ENCODE results near the gene GALNT5.
"Not testable (repeated sequence)": the region's sequence is repeated elsewhere in the genome, so short reads cannot be mapped to it uniquely, and the experiment has no call there.

Gene GALNT5

GRCh38 chr2:157324331-157324843 lies 66.9 kb downstream of the GALNT5 start:
- in situ Hi-C loops (cut with MboI; ENCODE audit: low sequenced_read_pairs) = loop anchor here (10.0 to 25.0 kb wide), 2 partner anchors 130 to 688 kb away; no protein-coding TSS in a partner anchor

- in situ Hi-C loops (cut with MboI; ENCODE audit: low sequenced_read_pairs) = loop anchor here (10.0 kb wide), 1 partner anchor 129 kb away; no protein-coding TSS in a partner anchor
Observed at GRCh38 chr2:157325786-157326185, 68.3 kb downstream of the GALNT5 start, which contains the start of gene ERMN. ERMN (minus strand) TSS chr2:157325824; CDS start chr2:157325642, 182 bp downstream.

- in situ Hi-C loops (cut with MboI; ENCODE audit: low sequenced_read_pairs) = loop anchor here (10.0 kb wide), 1 partner anchor 128 kb away; no protein-coding TSS in a partner anchor
Observed at GRCh38 chr2:157326698-157327097, 69.2 kb downstream of the GALNT5 start.

GRCh38 chr2:157327200-157327599 lies 69.7 kb downstream of the GALNT5 start:
- in situ Hi-C loops (cut with MboI; ENCODE audit: low sequenced_read_pairs) = loop anchor here (10.0 kb wide), 1 partner anchor 128 kb away; no protein-coding TSS in a partner anchor

GRCh38 chr2:157327621-157328500 lies 70.4 kb downstream of the GALNT5 start:
- in situ Hi-C loops (cut with MboI; ENCODE audit: low sequenced_read_pairs) = loop anchor here (10.0 kb wide), 1 partner anchor 127 kb away; no protein-coding TSS in a partner anchor

GRCh38 chr2:157329524-157329923 lies 72.0 kb downstream of the GALNT5 start:
- in situ Hi-C loops (cut with MboI; ENCODE audit: low sequenced_read_pairs) = loop anchor here (10.0 kb wide), 1 partner anchor 125 kb away; no protein-coding TSS in a partner anchor

GRCh38 chr2:157333304-157334047 lies 76.0 kb downstream of the GALNT5 start:
- in situ Hi-C loops (cut with MboI; ENCODE audit: low sequenced_read_pairs) = no loop called here

GRCh38 chr2:157334335-157334734 lies 76.8 kb downstream of the GALNT5 start:
- in situ Hi-C loops (cut with MboI; ENCODE audit: low sequenced_read_pairs) = no loop called here

GRCh38 chr2:157334797-157335196 lies 77.3 kb downstream of the GALNT5 start:
- in situ Hi-C loops (cut with MboI; ENCODE audit: low sequenced_read_pairs) = no loop called here

- in situ Hi-C loops (cut with MboI; ENCODE audit: low sequenced_read_pairs) = no loop called here
Observed at GRCh38 chr2:157336137-157337010, 78.9 kb downstream of the GALNT5 start.

- in situ Hi-C loops (cut with MboI; ENCODE audit: low sequenced_read_pairs) = no loop called here
Observed at GRCh38 chr2:157337978-157338377, 80.5 kb downstream of the GALNT5 start.

- in situ Hi-C loops (cut with MboI; ENCODE audit: low sequenced_read_pairs) = no loop called here
Observed at GRCh38 chr2:157339965-157340655, 82.6 kb downstream of the GALNT5 start.

GRCh38 chr2:157341381-157341780 lies 83.9 kb downstream of the GALNT5 start:
- in situ Hi-C loops (cut with MboI; ENCODE audit: low sequenced_read_pairs) = not testable (repeated sequence)

- in situ Hi-C loops (cut with MboI; ENCODE audit: low sequenced_read_pairs) = no loop called here
Observed at GRCh38 chr2:157345647-157346389, 88.3 kb downstream of the GALNT5 start.

GRCh38 chr2:157348291-157348921 lies 90.9 kb downstream of the GALNT5 start:
- in situ Hi-C loops (cut with MboI; ENCODE audit: low sequenced_read_pairs) = no loop called here

- in situ Hi-C loops (cut with MboI; ENCODE audit: low sequenced_read_pairs) = no loop called here
Observed at GRCh38 chr2:157349949-157350515, 92.5 kb downstream of the GALNT5 start.

GRCh38 chr2:157355618-157356017 lies 98.1 kb downstream of the GALNT5 start:
- in situ Hi-C loops (cut with MboI; ENCODE audit: low sequenced_read_pairs) = no loop called here

GRCh38 chr2:157359628-157360027 lies 102.1 kb downstream of the GALNT5 start:
- in situ Hi-C loops (cut with MboI; ENCODE audit: low sequenced_read_pairs) = no loop called here
